LNCaP clone FGC (cell line): ENCODE data around the gene DEPDC7.

Experiments used
- DNase-seq: peaks from one replicate; pipeline ENCODE4 v3.0.0-alpha.2; 2011; ENCODE audit warnings: low read depth
- H3K4me3 ChIP-seq: 2 replicates; pipeline ENCODE4 v1.5.1; 2011; ENCODE audit warnings: mild to moderate bottlenecking, low read depth, low read length, control low read depth
- TF ChIP-seq, protein P1 (sequence below): IDR thresholded peaks from 2 replicates; pipeline ENCODE4 v1.5.1; 2012; ENCODE audit warnings: mild to moderate bottlenecking; ENCODE audit not compliant: control insufficient read depth, insufficient read depth; ENCODE audit errors: extremely low read depth

The DEPDC7 gene

DNA sequence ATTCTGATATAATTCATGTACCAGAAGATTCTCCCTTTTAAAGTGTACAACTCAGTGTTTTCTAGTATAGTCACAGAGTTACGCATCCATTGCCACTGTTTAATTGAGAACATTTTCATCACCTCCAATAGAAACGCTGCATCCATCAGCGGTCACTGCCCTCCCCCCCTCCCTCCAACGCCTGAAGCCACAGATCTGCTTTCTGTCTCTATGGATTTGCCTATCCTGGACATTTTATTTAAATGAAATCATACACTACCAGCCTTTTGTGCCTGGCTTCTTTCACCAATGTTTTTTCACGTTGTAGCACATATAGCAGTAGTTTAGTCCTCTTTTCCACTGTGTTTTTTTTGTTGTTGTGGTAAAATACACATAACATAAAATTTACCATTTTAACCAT lies 46.5 kb downstream of the DEPDC7 start:
- H3K4me3 ChIP-seq, result no peak overlapping the region
- no peak for DNase-seq
- TF ChIP-seq, protein P1, sequence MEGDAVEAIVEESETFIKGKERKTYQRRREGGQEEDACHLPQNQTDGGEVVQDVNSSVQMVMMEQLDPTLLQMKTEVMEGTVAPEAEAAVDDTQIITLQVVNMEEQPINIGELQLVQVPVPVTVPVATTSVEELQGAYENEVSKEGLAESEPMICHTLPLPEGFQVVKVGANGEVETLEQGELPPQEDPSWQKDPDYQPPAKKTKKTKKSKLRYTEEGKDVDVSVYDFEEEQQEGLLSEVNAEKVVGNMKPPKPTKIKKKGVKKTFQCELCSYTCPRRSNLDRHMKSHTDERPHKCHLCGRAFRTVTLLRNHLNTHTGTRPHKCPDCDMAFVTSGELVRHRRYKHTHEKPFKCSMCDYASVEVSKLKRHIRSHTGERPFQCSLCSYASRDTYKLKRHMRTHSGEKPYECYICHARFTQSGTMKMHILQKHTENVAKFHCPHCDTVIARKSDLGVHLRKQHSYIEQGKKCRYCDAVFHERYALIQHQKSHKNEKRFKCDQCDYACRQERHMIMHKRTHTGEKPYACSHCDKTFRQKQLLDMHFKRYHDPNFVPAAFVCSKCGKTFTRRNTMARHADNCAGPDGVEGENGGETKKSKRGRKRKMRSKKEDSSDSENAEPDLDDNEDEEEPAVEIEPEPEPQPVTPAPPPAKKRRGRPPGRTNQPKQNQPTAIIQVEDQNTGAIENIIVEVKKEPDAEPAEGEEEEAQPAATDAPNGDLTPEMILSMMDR, result no peak

DNA sequence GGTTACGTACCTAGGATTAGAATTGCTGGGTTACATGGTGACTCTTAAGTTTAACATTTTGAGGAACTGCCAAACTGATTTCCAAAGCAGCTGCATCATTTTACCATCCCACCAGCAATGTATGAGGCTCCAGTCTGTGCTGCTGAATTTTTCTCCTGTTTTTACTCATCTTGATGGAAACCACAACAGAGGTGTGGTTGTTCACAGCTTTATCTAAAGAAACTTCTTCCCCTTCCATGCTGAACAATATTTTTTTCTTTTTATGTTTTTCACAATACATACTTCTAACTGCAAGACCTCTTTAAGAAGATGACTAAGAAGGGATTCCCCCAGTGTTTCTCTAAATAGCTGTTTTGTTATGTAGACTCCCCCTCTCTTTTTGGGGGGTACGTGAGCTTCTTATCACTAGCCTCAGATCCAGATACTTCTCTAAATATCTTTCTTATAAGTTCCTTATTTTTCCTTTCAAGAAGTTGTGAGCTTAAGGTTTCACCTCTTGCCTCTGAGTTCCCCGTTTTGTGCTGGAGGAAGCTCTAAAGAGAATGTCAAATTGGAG lies 47.7 kb downstream of the DEPDC7 start:
- no peak overlapping the region for H3K4me3 ChIP-seq
- DNase-seq, result no peak
- TF ChIP-seq, protein P1, result no peak

DNA sequence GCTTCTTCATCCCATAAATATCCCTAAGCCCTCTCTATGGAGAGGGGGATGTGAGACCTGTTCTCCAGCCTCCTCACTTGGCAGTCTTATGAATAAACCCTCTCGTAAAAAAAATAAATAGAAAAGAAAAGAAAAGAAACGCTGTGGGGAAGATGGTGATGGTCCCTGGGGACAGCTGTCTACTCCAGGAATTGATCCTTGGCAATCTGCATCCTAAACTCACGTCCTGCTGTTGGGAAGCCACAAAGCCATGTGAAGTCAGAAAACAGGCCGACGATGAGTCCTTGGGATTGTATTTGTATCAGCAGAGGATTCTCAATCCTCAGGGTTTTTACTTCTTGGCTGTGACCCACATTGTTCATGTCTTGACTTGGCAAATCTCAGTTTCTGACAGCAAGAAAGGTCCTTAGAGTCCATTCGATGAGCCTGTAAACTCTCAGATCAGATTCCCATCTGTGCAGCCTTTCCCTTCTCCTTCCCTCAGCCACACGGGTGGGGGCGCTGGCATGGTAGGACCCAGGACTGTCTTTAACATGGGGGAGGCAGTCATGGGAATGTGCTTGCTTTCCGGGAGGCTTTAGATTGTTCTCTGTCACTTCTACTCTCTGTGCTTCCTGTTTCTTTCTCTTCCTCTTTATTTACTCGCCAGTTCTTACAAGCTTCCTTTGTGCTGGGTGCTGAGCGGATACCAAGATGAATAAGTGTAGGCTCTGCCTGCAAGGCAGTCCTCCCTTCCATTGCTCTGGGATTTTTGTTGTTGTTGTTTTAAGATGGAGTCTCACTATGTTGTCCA lies 48.6 kb downstream of the DEPDC7 start:
- DNase-seq, result no peak
- TF ChIP-seq, protein P1, result no peak
- no peak overlapping the region for H3K4me3 ChIP-seq

DNA sequence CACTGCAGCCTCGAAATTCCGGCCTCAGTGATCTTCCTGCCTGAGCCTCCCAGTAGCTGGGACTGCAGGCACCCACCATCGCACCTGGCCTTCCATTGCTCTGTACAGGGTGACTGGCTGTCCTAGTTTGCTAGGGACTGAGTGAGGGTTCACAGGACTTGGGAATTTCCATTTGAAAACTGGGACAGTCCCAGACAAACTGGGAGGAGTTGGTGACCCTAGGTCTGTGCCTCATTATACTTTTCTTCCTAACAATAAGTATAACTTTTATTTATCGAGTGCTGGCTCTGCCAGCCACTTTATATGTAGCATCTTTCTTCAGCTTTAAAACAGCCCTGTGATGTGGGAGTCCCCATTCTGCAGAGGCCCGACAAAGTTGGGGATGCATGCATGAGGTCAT lies 49.2 kb downstream of the DEPDC7 start:
- no peak overlapping the region for H3K4me3 ChIP-seq
- DNase-seq, result no peak

DNA sequence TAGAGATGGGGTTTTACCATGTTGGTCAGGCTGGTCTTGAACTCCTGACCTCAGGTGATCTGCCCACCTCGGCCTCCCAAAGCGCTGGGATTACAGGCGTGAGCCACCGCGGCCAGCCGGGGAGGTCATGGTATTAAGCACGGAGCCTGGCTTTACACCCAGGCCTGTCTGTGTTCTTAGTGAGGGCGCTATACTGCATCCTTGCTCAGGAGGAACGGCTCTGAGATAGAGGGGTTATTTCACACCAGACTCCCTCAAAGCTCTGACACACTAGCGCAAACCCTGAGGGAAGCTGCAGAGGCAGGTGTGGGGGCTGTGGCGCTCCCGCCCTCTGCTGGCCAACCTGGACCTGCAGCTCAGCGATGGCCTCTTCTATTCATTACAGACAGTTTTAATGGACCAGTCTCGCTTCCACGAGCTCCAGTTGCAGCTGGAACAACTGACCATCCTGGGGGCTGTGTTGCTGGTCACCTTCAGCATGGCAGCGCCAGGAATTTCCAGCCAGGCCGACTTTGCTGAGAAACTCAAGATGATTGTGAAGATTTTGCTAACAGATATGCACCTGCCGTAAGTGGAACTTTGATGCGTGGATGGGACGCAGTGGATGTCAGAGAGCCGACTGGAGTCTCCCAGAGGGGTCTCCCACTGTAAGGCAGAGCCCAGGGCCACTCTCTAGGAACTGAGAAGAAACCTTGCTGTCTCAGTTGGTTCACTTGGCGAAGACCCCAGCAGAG lies 49.9 kb downstream of the DEPDC7 start:
- TF ChIP-seq, protein P1, result peak; percentile 96
- H3K4me3 ChIP-seq, result no peak overlapping the region
- DNase-seq, result peak; percentile 13

More for the DNA sequence above, 49.2 kb downstream of the DEPDC7 start:
- TF ChIP-seq, protein P1, result no peak

DNA sequence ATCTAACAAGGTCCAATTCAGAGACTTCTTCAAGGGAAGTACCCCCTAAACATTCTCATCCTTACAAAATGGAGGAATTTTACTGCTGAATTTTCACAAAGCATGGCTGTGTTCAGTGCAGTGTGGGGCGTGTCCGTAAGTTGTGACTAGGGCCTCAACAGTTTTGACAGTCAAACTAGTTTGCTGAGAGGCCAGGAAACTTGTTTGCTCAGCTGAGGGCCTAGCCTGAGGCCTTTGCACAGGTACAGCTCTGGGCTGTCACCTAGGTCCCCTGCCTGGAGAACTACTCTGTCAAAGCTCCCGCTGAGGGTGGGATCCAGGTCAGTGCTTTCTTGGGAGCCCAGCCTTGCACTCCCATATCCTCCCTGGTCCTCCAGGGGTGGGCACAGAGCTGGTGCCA lies 51.6 kb downstream of the DEPDC7 start:
- H3K4me3 ChIP-seq, result no peak overlapping the region
- no peak for DNase-seq

More for the DNA sequence above, 51.6 kb downstream of the DEPDC7 start:
- TF ChIP-seq, protein P1, result no peak
